GM18870 (cell line): Measurements from ENCODE around the gene TOGARAM1.

Source experiments
- ATAC-seq: cut with Tn5 transposase; IDR thresholded peaks from one replicate; pipeline ENCODE4 v1.9.1; 2021; ENCODE audit warnings: moderate library complexity; ENCODE audit not compliant: unreplicated experiment

Gene TOGARAM1

GRCh38 chr14:44962334-44963043 is 499 bp downstream of the TOGARAM1 start:
- peak; percentile 13 for ATAC-seq

DNA sequence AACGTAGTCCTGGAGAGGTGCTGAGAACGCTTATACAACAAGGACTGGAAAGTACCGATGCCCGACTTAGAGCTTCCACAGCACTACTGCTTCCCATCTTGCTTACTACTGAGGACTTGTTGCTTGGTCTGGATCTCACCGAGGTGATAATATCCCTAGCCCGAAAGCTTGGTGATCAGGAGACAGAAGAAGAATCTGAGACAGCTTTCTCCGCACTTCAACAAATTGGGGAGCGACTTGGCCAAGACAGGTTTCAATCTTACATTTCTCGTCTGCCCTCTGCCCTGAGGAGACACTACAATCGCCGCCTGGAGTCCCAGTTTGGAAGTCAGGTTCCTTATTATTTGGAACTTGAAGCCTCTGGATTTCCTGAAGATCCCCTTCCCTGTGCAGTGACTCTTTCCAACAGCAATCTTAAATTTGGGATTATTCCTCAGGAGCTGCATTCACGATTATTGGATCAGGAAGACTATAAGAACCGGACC is 1.1 kb downstream of the TOGARAM1 start:
- ATAC-seq = no peak

GRCh38 chr14:44963775-44964380 is 1.9 kb downstream of the TOGARAM1 start:
- ATAC-seq = no peak

DNA sequence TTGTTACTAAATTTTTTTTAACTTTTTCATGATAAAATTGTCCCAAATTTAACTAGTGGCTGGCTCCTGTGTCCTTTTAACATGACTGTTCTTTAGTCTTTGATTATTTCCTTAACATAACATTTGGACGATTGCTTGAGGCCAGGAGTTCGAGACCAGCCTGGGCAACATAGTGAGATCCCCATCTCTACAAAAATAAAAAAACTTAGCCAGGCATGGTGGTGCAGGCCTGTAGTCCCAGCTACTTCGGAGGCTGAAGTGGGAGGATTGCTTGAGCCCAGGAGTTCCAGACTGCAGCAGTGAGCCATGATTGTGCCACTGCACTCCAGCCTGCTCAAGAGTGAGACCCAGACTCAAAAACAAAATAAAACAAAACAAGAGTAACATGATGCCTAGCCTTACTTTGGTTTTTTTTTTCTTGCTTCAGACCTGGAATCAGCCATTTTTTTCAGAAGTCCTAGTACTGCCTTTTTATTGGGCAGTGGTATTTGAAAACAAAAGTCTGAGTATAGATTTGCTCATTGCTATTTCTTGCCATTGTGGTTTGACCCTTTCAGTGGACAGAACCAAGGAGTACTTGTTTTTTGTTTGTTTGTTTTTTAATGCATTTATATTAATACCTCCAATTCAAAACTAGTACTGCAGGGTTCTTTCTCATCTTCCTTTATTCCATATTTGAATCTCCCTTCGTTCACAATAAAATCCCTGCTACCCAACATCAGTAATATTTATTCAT is 4.8 kb downstream of the TOGARAM1 start:
- no peak for ATAC-seq

DNA sequence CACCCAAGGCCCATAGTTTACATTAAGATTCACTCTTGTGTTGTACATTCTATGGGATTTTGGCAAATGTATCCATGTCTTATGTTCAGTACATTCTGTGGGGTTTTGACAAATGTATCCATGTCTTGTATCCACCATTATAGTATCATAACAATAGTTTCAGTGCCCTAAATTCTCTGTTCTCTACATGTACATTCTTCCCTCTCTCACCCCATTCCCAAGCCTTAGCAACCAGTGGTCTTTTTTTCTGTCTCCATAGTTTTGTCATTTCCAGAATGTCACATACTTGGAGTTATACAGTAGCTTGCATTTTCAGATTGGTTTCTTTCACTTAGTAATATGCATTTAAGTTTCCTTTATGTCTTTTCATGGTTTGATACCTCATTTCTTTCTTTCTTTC is 6.7 kb downstream of the TOGARAM1 start:
- no peak for ATAC-seq

- ATAC-seq = peak; percentile 80
These were observed 8.9 kb downstream of the TOGARAM1 start for GRCh38 chr14:44970907-44971306.

- ATAC-seq = no peak
These were observed 9.5 kb downstream of the TOGARAM1 start for GRCh38 chr14:44971459-44971858.

DNA sequence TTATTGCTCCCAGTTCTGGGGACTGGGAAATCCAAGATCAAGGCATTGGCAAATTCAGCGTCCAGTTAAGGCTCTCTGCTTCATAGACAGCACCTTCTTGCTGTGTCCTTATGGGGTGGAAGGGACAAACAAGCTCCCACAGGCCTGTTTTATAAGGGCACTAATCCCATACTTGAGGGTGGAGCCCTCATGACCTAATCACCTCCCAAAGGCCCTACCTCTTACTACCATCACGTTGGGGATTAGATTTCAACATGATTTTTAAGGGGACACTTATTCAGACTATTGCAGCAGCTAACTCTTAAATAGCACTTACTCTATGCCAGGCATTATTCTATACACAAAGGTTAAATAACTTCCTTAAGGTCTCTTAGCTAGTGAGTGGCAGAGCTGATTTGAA is 17.3 kb downstream of the TOGARAM1 start:
- ATAC-seq = no peak

DNA sequence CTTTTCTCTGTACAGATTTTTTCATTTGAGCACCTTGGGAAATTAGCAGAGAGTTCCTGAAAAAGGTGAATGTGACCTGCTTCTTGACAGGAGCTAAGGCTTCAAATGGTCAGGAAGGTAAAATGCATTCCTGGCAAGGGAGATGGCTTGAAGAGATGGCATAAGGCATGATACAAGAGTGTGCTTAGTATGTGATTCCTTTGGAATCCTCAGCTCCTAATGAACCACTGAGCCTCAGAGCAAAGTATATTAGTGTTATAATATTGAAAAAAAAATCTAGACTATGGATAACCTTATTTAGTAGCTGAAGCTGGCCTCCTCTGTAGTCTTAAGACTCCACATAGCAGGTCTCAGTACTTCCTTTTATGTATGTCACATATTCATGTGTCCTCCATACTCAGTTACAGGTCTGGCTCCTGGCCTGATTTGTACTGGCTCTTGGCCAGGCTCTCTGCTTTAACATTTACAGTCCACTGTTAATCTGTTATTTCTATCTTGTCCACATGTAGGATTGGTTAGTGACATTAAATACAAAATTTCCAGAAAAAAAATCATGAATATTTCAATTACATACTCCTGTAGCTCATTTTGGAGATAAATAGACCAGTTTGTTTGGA is 17.9 kb downstream of the TOGARAM1 start:
- no peak for ATAC-seq

DNA sequence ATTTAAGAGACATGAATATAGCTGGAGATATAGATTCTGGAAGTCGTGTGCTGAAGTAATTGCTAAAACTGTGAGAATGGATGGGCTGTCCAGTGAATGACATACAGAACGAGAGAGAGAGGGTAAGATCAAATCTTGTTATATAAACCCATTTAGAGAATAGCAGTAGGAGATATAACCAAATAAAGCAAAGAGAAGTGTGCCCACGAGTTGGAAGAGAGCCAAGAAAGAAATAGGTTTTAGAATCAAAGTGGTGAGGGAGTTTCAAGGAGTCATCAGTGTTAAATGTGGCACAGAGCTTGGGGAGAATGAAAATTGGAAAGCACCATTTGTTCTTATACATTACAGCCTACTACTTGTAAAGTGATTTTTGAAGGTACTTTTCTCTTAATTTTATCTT is 19.2 kb downstream of the TOGARAM1 start:
- no peak for ATAC-seq

- no peak for ATAC-seq
These were observed 20.6 kb downstream of the TOGARAM1 start for GRCh38 chr14:44982594-44982993.

DNA sequence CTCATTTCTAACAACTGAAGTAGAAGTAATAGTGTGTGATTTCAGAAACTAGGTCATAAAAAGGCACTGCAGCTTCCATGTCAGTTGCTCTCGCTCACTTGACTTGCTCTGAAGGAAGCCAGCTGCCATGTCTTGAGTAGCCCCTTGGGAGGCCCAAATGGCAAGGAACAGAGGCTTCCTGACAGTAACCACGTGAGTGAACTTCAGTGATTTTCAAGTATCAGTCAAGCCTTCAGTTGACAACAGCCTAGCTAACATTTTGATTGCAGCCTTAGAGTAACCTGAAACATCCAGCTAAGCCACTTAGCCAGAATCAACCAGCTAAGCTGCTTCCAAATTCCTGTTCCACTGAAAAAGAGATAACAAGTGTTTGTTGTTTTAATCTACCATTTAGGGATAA is 26.7 kb downstream of the TOGARAM1 start:
- ATAC-seq = no peak

- ATAC-seq = no peak
These were observed 27.8 kb downstream of the TOGARAM1 start for GRCh38 chr14:44989497-44990440.

GRCh38 chr14:44990533-44990932 is 28.5 kb downstream of the TOGARAM1 start:
- no peak for ATAC-seq

- no peak for ATAC-seq
These were observed 33.2 kb downstream of the TOGARAM1 start for GRCh38 chr14:44995196-44995595.

DNA sequence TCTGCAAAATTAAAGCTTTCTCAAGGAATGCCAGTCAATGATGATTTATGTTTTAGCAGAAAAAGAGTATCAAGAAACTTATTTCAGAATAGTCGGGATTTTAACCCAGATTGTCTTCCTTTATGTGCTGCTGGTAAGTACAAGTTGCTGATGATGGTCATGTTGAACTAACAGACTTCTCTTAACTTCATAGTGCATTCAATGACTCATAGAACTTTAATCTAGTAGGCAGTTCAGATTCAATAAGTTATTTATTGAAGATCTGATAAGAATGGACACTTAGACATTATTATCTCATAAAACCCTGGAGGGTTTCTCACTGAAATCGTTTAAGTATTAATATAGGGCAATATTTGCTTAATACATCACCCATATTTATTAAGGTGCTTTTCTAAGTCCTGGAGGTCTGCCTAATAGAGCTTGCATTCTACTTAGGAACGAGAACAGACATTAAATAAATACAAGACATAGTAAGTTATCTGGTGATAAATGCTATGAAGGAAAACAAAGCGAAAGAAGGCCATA is 33.8 kb downstream of the TOGARAM1 start:
- ATAC-seq = no peak

- no peak for ATAC-seq
These were observed 41.9 kb downstream of the TOGARAM1 start for GRCh38 chr14:45003924-45004323.

- ATAC-seq = no peak
These were observed 53.1 kb downstream of the TOGARAM1 start for GRCh38 chr14:45015133-45015532.

GRCh38 chr14:45028107-45028626 is 66.2 kb downstream of the TOGARAM1 start:
- ATAC-seq = no peak

GRCh38 chr14:45034730-45035129 is 72.7 kb downstream of the TOGARAM1 start:
- no peak for ATAC-seq
